HG03135 (cell line): Measurements from ENCODE around the gene TXNDC16.
"Not testable (repeated sequence)": the region's sequence is repeated elsewhere in the genome, so short reads cannot be mapped to it uniquely, and the experiment has no call there.

Experiments used
- ATAC-seq: cut with Tn5 transposase; IDR thresholded peaks from one replicate; pipeline ENCODE4 v1.9.1; 2021; ENCODE audit warnings: mild to moderate bottlenecking, moderate library complexity; ENCODE audit not compliant: unreplicated experiment

Gene TXNDC16

DNA sequence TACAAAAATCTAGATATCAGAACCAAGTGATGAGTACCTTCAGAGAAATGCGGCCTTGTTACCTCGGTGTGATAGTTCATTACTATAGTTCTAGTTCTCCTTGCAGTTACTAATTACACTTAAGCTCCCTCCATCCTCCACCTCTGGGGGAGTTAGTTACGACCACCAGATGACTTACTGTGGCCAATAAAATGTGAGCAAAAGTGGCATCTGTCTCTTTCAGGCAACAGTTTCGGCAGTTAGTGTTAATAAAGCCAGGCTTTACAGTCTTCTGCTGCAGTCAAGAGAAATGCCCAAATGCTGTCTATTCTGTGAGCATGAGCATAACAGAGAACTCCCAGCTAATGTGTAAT lies 6.0 kb downstream of the TXNDC16 start:
- no peak for ATAC-seq

DNA sequence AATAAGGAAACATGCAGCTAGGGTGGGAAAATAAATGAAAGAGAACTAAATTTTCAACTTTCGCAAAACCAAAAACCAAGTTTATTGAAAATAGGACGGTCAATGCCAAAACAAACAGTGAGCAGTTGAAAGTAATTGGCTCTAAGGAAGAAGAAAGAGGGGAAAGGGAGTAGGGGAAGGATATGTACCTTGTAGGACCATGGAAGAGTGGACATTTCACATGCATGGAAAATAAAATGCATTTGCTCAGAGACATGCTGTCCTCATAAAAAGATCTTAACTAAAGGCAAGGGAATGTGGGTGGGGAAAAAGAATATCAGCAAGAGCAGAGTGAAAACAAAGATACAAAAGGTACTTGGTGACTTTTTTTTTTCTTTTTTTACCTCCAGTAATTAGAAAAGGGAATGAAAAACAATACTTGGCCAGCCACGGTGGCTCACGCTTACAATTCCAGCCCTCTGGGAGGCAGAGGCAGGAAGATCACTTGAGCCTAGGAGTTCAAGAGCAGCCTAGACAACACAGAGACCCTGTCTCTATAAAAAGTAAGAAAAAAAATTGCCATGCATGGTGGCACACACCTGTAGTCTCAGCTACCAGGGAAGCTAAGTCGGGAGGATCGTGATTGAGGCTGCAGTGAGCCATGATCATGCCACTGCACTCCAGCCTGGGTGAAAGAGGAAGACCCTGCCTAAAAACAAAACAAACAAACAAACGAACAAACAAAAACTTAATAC lies 6.6 kb downstream of the TXNDC16 start:
- ATAC-seq: no peak

DNA sequence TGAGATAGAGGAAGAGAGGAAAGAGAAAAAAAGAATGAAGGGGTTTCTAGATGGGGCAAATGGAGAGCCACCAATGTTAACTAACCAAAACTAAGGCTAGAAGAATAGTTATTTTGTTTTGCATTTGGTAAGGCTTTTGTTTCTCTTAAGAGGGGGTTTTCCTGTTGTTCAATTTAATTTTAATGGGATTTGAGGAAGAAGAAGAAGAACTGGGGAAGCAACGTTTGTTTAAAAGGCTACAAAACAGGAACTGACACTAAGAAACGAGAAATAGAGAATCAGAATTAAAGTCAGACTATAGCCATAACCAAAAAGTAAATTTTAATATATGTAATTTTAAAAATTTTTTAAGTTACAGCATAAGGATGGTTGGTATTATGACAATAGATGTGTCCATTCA lies 13.7 kb downstream of the TXNDC16 start:
- no peak for ATAC-seq

DNA sequence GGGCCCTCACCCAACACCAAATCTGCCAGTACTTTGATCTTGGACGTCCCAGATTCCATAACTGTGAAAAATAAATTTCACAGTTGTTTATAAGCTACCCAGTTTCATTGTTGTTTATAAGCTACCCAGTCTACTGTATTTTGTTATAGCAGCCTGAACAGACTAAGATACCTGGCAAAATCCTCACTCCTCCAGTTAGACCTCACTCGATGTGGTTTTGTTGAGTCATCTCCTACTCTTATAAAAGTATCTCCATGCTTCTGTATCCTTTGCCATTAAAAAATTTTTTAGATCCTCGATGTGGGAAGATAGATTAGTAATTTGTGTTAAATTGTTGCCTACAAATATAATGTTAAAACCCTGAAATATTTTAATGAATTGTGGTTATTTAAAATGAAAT lies 16.0 kb downstream of the TXNDC16 start:
- no peak for ATAC-seq

DNA sequence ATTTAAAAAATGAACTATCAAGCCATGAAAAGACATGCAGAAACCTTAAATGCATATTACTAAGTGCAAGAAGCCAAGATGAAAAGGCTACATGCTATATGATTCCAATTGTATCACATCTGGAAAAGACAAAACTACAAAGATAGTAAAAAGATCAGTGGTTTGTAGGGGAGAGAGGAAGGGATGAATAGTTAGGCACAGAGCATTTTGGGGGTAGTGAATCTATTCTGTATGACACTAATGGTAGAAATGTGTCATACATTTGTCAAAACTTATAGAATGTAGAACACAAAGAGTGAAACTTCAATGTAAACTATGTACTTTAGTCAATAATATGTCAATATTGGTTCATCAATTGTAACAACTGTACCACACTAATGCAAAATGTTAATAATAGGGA lies 20.8 kb downstream of the TXNDC16 start:
- ATAC-seq: no peak

DNA sequence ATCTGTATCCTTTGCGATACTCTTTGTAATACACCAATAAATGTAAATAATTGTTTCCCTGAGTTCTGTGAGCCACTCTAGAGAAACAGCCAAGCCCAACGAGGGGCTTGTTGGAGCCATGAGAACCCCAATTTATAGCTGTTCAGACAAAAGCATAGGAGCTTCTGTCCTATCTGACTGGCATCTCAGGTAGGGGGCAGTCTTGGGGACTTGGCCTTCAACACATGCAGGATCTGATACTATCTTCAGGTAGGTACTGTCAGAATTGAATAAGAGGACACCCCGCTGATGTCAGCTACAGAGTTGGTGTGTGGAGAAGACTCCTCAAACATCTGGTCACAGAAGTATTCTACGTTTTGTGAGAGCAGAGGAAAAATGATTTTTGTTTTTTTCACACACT lies 25.3 kb downstream of the TXNDC16 start:
- no peak for ATAC-seq

DNA sequence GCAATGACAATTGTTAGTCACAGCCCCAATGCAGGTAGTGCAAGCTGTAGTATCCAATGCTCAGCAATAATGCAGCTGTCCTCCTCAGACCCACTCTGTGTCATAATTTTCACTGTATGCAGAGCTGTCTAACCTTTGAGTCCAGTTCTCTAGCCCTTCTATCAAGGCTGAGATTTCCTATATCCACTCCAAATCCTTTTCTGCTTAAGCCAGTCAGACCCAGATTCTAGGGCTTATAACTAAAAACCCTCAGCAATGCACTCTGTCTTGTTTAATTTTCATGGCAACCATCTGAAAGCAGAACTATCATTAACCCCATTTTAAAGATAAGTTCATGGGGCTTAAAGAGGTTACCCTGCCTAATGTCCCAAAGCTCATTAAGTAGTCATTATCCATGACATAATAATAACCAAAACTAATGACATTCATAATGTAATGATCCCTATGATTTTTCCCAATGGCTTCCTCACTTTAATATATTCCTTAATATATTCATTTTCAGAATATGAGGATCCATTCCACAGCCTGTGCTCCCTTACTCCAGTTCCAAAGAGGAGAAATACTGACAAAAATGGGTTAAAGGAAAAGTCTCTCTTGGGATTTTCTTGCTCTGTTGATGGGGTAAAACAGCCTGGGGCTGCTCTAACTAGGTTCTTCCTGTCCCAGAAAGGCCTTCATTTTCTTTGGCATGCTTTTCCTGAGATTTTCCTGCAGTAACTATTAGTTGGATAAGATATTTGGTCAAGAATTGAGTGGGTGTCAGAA lies 29.5 kb downstream of the TXNDC16 start:
- no peak for ATAC-seq

DNA sequence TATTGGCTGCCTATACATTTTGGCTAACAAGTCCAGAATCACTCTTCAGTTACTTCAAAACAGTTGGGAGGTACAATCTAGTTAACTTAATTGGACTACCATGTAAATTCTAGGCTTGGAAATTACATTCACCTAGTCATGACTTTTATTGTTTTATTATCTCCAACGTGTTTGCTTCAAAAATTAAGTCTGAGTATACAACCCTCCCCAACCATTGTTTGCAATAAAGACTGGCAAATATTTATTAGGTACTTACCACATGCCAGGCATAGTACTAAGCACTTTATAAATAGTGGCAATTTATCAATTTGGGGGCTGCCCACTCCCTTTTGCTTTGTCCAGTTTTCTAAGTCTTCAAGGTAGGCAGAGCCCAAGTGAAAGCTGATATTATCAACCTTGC lies 30.3 kb downstream of the TXNDC16 start:
- ATAC-seq: no peak

DNA sequence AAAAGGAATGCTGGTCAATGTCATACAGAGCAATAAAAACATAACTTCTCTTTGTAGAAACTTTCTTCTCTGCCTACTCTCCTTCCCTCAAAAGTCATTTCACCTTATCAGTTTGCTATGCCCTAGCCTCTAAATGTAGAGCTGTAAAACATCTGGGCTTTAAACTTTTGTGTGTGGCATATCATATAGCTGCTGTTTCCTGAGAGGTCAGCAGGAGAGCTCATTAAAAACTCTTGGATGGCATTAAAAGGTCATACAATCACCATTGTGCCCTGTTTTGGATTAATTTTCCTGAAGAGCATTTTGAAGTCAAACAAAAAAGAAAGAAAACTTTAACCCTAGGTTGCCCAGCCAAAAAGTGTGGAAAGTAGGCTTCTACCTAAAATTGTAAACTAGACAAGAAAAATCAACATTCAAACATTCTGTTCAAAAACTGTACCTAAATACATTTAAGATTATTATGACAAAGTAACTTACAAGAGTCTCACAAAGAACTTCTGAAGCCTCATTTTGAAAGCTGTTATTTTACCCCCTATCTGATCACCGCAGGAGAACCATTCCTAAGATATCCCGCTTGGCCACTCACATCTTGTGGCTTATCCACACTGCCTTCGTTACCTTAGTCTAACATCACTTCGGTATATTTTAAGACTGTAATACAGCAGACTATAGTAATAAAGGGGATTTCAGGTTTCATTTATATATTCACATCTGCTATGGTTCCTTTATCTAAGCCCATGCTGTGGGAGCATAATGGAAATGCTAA lies 38.1 kb downstream of the TXNDC16 start:
- ATAC-seq: no peak

DNA sequence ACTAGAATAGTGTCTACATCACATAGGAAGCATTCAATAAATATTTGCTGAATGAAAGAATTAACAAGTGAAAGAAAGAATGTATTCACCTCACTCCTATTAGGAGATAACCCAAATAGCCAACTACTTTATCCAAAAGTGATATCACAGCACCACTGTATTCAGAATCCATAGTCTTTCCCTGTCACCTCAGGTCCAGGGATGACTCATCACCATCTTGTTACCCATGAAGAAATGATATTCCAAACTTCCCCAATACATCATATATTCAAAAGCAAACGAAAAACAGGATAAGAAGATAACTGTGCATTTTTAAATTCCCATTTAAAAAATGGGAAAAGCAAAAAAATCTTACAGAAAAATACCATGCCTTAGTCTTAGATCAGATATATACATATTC lies 39.1 kb downstream of the TXNDC16 start:
- no peak for ATAC-seq

DNA sequence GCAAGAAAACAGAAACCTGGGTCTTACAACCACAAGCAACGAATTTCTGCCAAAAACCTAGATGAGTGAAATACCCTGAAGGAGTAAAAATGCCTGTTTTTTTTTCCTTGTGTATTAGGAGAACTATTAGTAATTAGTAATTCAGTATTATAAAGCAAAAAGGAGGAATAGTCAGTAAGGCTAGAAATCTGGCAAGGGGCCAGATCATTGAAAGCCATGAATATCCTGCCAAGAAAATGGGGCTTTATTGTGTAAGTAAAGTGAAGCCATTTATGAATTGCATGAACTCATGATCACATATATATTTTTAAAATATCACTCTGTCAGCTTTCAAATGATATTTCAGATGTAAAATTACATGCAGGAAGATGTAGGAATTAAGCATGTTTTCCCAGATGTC lies 57.9 kb downstream of the TXNDC16 start:
- no peak for ATAC-seq

DNA sequence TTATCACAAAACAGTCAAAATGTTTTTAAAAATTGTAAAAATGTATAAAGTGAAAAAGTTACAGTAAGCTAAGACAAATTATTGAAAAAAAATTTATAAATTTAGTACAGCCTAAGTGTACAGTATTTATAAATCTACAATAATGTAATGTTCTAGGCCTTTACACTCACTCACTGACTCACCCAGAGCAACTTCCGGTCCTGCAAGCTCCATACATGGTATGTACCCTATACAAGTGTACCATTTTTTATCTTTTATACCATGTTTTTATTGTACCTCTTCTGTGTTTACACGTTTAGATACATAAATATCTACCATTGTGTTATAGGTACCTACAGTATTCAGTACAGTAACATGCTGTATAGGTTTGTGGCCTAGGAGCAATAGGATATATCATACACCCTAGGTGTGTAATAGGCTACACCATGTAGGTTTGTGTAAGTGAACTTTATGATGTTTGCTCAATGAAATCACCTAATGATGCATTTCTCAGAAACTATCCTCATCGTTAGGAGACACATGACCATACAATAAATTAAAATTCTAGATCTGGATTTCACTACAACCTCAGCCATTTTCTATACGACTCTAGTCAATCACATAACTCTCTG lies 66.8 kb downstream of the TXNDC16 start:
- ATAC-seq: no peak

DNA sequence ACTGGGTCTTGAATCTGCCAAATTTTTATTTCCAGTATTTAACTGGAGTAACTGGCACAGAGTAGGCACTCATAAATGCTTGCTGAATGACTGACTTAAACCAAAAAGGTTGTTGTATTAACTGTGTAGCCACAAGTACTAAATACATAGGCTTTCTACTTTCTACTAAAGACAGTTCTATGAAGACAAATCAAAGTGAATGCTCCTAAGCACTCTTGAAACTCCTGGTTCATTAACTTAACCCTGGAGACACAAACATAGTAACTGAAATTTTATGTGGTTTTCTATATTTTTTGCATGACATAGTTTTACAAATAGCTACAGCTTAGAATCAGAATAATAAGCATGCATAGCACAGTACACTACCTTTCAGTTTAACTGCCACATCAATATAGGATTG lies 70.4 kb downstream of the TXNDC16 start:
- no peak for ATAC-seq

DNA sequence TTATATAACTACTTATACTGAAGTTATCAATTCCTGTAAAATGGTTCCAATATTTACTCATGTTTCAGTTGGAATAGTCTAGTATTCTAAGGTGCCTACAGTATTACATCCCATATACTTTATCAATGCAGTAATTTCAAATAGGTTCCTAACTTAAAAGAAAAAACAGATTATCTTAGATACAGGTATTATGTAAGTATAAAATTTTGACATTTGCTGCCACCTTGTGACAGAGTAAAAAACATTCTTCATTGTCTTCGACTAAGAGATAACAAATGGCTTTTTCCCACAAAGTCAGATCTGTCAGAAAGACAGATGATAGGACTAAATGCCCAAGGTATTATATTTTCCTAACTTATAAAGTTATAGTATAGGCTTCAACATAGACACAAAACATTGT lies 78.7 kb downstream of the TXNDC16 start:
- no peak for ATAC-seq

DNA sequence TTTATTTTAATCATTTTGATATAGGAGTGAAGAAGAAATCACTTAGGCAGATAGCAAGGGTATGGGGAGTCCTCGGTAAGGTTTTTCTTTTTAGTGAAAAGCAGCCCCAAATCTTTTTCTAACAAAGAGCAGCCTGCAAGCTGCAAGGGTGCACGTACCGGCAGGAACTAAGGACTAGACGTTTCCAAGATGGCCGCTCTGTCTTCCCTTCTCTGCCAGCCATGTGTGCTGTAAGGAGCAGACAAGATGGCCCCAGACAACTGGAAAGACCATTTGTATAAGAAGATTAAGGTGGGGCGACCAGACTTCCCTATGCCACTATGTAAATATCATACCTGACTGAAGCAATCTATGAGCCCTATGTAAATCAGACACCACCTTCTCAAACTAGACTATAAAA lies 79.6 kb downstream of the TXNDC16 start:
- ATAC-seq: no peak

DNA sequence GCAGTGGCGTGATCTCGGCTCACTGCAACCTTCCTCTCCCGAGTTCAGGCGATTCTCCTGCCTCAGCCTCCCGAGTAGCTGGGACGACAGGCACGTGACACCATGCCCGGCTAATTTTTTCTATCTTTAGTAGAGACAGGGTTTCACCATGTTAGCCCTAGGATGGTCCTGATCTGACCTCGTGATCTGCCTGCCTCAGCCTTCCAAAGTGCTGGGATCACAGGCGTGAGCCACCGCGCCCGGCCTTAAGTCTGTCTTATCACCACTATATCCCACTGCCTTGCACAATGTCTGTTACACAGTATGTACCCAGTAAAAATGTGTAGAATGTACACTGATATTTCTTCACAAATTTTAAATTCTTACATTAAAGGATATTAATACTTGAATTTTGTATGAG lies 80.1 kb downstream of the TXNDC16 start:
- not testable (repeated sequence) for ATAC-seq

DNA sequence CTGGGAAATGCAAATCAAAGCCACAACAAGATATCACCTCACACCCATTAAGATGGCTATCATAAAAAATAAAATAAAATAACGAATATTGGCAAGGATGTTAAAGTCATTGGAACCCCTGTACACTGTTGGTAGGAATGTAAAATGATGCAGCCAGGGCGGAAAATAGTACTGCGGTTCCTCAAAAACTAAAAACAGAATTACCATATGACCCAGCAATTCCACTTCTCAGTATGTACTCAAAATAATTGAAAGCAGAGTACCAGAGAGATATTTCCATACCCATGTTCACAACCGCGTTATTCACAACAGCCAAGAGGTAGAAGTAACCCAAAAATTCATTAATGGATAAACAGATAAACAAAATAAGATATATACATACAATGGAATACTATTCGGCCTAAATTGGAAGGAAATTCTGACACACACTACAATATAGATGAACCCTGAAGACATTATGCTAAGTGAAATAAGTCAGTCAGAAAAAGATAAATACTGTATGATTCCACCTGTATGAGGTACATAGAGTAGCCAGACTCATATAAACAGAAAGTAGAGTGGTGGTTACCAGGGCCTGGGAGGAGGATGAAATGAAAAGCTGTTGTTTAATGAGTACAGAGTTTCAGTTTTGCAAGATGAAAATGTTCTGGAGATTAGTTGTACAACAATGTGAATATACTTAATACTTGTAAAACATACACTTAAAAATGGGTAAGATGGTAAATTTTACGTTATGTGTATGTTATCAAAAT lies 84.6 kb downstream of the TXNDC16 start:
- ATAC-seq: no peak

DNA sequence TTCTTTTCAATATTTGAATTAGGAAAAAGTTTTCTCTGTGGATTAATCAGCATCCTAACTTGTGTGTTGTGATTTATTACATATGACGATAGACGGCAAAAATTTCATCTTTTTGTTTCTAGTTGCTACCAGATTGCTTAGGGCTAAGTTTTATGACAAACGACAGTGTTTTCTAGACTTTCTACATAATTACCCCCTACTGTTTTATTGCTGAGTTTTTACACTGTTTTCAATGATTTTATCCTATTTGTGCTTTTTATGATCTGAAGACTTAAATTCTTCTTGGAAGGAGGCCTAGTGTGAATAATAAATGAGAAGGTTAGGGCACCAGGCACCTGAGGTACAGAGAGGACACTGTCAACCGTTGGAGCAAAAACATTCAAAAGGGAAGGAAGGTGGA lies 88.1 kb downstream of the TXNDC16 start:
- no peak for ATAC-seq

DNA sequence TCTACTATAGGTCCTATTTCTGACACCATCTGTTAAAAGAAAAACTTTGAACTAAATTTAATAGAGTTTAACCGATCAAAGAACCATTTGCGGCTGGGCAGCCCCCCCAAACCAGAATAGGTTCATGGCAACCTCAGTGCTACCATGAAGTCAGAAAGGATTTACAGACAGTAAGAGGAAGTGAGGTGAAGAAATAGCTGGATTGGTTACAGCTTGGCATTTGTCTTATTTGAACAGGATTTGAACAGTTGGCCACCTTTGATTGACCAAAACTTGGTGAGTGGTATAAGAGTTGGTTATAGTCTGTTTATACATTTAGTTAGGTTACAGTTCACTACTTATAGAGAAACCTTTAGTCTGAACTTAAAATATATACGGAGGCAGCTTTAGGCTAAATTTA lies 88.9 kb downstream of the TXNDC16 start:
- ATAC-seq: no peak

DNA sequence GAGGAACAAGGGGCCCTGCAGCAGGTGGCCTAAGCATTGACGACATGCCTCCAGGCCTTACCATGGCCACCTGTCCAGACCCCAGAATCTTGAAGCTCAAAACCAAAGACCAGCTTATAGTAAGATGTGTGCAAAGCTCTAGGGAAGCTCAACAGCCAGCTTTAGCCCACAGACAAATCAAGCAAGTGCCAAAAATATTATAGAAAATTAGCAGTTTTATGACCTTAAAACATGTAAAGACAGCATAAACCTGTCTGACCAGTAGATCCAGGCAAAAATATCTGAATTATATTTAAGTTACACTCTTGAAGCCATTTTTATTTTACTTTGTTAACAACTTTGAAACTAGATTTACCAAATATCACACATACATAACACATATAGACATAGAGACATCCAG lies 90.6 kb downstream of the TXNDC16 start:
- no peak for ATAC-seq

DNA sequence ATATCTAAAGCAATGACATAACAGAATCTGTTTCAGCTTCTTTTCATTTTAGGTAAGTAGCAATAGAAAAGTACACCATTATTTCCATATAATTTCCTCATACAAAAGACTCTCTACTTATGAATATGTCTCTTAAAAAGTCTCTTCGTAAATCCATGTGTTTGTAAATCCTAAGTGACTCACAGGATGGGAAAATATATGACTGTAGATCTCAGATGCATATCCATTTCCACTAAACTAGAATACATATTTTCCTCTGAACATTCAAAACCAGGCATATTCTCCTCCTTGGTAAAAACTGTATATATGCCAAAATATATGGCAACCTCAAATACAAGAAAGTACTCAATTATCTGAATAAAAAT lies 93.6 kb downstream of the TXNDC16 start:
- ATAC-seq: no peak
